LNCAP (cell line): ENCODE data around the gene HS2ST1.

ENCODE experiments used
- CTCF ChIP-seq: fragments of 450-650 bp; IDR thresholded peaks from 2 replicates; pipeline ENCODE4 v1.5.1; 2017; ENCODE audit warnings: mild to moderate bottlenecking

Gene HS2ST1

GRCh38 chr1:87131809-87132283 is 217.4 kb downstream of the HS2ST1 start:
- peak; percentile 88 for TF ChIP-seq CTCF

- TF ChIP-seq CTCF = no peak
These were observed 217.9 kb downstream of the HS2ST1 start for GRCh38 chr1:87132284-87132870.

GRCh38 chr1:87134061-87134460 is 219.6 kb downstream of the HS2ST1 start:
- TF ChIP-seq CTCF = no peak

GRCh38 chr1:87134625-87135328 is 220.3 kb downstream of the HS2ST1 start:
- no peak for TF ChIP-seq CTCF

DNA sequence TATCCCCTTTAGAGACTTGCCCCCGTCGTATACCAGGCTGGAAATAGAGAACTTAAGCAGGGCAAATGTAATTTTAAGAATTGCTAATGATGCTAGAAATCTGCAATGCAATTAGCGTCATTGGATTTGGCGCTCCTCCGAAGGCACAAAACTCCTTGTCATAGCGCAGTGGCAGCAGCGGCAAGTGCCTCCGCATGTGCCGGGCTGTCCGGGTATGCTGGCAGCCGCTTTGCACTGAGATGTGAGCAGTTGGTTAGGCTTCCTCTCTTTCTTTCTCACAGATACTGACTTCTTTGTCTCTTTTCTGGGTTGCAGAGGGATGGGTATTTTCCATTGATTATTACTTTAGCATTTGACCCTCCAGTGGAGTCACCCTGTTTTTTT is 220.9 kb downstream of the HS2ST1 start:
- no peak for TF ChIP-seq CTCF

GRCh38 chr1:87136607-87137341 is 222.3 kb downstream of the HS2ST1 start:
- no peak for TF ChIP-seq CTCF

- TF ChIP-seq CTCF = no peak
These were observed 222.9 kb downstream of the HS2ST1 start for GRCh38 chr1:87137342-87137739.
